Large intestine (tissue), 3 donors: ENCODE data around the gene OS9. TPM values are rescaled to one million over a fixed set of nuclear protein-coding genes. Genes with fewer than 3 reads are reported as not detected.
"Not testable (repeated sequence)": the region's sequence is repeated elsewhere in the genome, so short reads cannot be mapped to it uniquely, and the experiment has no call there.

Experiments
- DNase-seq, 2 donors: peaks; one replicate each; pipeline versions ENCODE4 v3.0.0 to v3.0.0-alpha.2; 2013
- H3K27ac ChIP-seq: one replicate; pipeline ENCODE4 v1.5.1; 2013; ENCODE audit warnings: low read length
- H3K27me3 ChIP-seq: 2 replicates; pipeline ENCODE4 v1.6.1; 2013; ENCODE audit warnings: low read length; ENCODE audit not compliant: control insufficient read depth, insufficient read depth
- H3K36me3 ChIP-seq: 2 replicates; pipeline ENCODE4 v1.6.1; 2013; ENCODE audit warnings: low read length; ENCODE audit not compliant: control insufficient read depth, insufficient read depth
- H3K4me1 ChIP-seq: one replicate; pipeline ENCODE4 v1.6.1; 2013; ENCODE audit warnings: low read length; ENCODE audit not compliant: control insufficient read depth, insufficient read depth
- H3K4me3 ChIP-seq: one replicate; pipeline ENCODE4 v1.5.1; 2013; ENCODE audit warnings: low read length
- H3K9me3 ChIP-seq: one replicate; pipeline ENCODE4 v1.6.1; 2013; ENCODE audit warnings: mild to moderate bottlenecking, low read depth, low read length, moderate library complexity; ENCODE audit not compliant: control insufficient read depth
- WGBS: methylation state at CpG from one replicate; pipeline ENCODE4 v1.1.5; 2013; ENCODE audit warnings: low lambda C conversion rate; ENCODE audit not compliant: insufficient coverage; 5-methylcytosine and 5-hydroxymethylcytosine counted together
- polyA plus RNA-seq: library from polyadenylated mRNA; unstranded; fragments of 120-200 nt; gene quantifications from one replicate; pipeline ENCODE4 v1.2.1, GENCODE V29; 2013

OS9 gene
- polyA plus RNA-seq, 1 donor, result 264 TPM

- no peaks in the 10 kb centered on the region for H3K27me3 ChIP-seq
- WGBS, result 50% methylated on average over 1 of the region's 3 CpGs
- no peak overlapping the region for H3K27ac ChIP-seq
- peaks cover 6% of the 10 kb centered on the region for H3K9me3 ChIP-seq
- no peaks in the 10 kb centered on the region for H3K4me1 ChIP-seq
- no peak for DNase-seq
- no peak overlapping the region for H3K4me3 ChIP-seq
- H3K36me3 ChIP-seq, result no peaks in the 10 kb centered on the region
Observed at GRCh38 chr12:57658890-57659289, 35.0 kb upstream of the OS9 start.

- no peaks in the 10 kb centered on the region for H3K27me3 ChIP-seq
- no peak overlapping the region for H3K27ac ChIP-seq
- H3K4me3 ChIP-seq, result no peak overlapping the region
- peaks cover 8% of the 10 kb centered on the region for H3K9me3 ChIP-seq
- WGBS, result 67% methylated on average over 1 of the region's 4 CpGs
- no peak for DNase-seq
- no peaks in the 10 kb centered on the region for H3K4me1 ChIP-seq
- H3K36me3 ChIP-seq, result no peaks in the 10 kb centered on the region
Observed at GRCh38 chr12:57661376-57661775, 32.6 kb upstream of the OS9 start.

- not testable (repeated sequence) for H3K9me3 ChIP-seq, H3K4me1 ChIP-seq, H3K27me3 ChIP-seq, H3K27ac ChIP-seq, H3K4me3 ChIP-seq, H3K36me3 ChIP-seq, DNase-seq
- WGBS, result 100% methylated on average over 1 of the region's 34 CpGs
Observed at GRCh38 chr12:57665066-57665820, 28.7 kb upstream of the OS9 start.

- Histone ChIP-seq H3K4me3 (no peak overlapping the region), H3K4me1 (no peaks in the 10 kb centered on the region), H3K36me3 (no peaks in the 10 kb centered on the region), H3K27ac (no peak overlapping the region), H3K27me3 (no peaks in the 10 kb centered on the region), H3K9me3 (peaks cover 8% of the 10 kb centered on the region)
- WGBS, result 74% methylated on average over 3 of the region's 5 CpGs
- DNase-seq, result no peak
Observed at GRCh38 chr12:57666897-57667296, 27.0 kb upstream of the OS9 start.

- no CpG with 5 or more reads among the region's 10 CpGs for WGBS
- not testable (repeated sequence) for H3K4me1 ChIP-seq, H3K4me3 ChIP-seq, DNase-seq, H3K27me3 ChIP-seq, H3K36me3 ChIP-seq, H3K27ac ChIP-seq
- H3K9me3 ChIP-seq, result peaks cover 10% of the 10 kb centered on the region
Observed at GRCh38 chr12:57669691-57670090, 24.2 kb upstream of the OS9 start.

GRCh38 chr12:57671811-57672210 is 22.1 kb upstream of the OS9 start:
- not testable (repeated sequence) for DNase-seq, H3K27ac ChIP-seq, H3K27me3 ChIP-seq, H3K4me3 ChIP-seq, H3K4me1 ChIP-seq, H3K9me3 ChIP-seq, H3K36me3 ChIP-seq
- no CpG with 5 or more reads among the region's 3 CpGs for WGBS

- H3K27ac ChIP-seq, result no peak overlapping the region
- peaks cover 3% of the 10 kb centered on the region for H3K9me3 ChIP-seq
- no peaks in the 10 kb centered on the region for H3K36me3 ChIP-seq
- peaks cover 4% of the 10 kb centered on the region for H3K27me3 ChIP-seq
- H3K4me3 ChIP-seq, result no peak overlapping the region
- no peaks in the 10 kb centered on the region for H3K4me1 ChIP-seq
- WGBS, result no CpG with 5 or more reads among the region's 6 CpGs
- DNase-seq, result no peak
Observed at GRCh38 chr12:57672801-57673200, 21.1 kb upstream of the OS9 start.

- H3K9me3 ChIP-seq, result peaks cover 3% of the 10 kb centered on the region
- no peaks in the 10 kb centered on the region for H3K36me3 ChIP-seq
- H3K4me3 ChIP-seq, result no peak overlapping the region
- no peak for DNase-seq
- H3K27me3 ChIP-seq, result peaks cover 4% of the 10 kb centered on the region
- no CpG with 5 or more reads among the region's 29 CpGs for WGBS
- no peaks in the 10 kb centered on the region for H3K4me1 ChIP-seq
- H3K27ac ChIP-seq, result no peak overlapping the region
Observed at GRCh38 chr12:57674691-57675090, 19.2 kb upstream of the OS9 start.

- not testable (repeated sequence) for H3K4me3 ChIP-seq, DNase-seq, H3K9me3 ChIP-seq, H3K27ac ChIP-seq, H3K36me3 ChIP-seq, H3K4me1 ChIP-seq, H3K27me3 ChIP-seq
- WGBS, result no CpG with 5 or more reads among the region's 9 CpGs
Observed at GRCh38 chr12:57677947-57678346, 16.0 kb upstream of the OS9 start.

- Histone ChIP-seq H3K27ac (no peak overlapping the region), H3K9me3 (peaks cover under 1% of the 10 kb centered on the region), H3K4me1 (no peaks in the 10 kb centered on the region), H3K4me3 (no peak overlapping the region), H3K36me3 (no peaks in the 10 kb centered on the region), H3K27me3 (peaks cover 2% of the 10 kb centered on the region)
- DNase-seq, result no peak
Observed at GRCh38 chr12:57679697-57680096, 14.2 kb upstream of the OS9 start.

GRCh38 chr12:57687862-57688261 is 6.1 kb upstream of the OS9 start:
- no peak overlapping the region for H3K27ac ChIP-seq
- no peak for DNase-seq
- WGBS, result no CpG with 5 or more reads among the region's 4 CpGs

More at GRCh38 chr12:57687862-57688261, 6.1 kb upstream of the OS9 start:
- H3K27me3 ChIP-seq, result peaks cover 15% of the 10 kb centered on the region
- H3K4me3 ChIP-seq, result no peak overlapping the region
- H3K36me3 ChIP-seq, result no peaks in the 10 kb centered on the region
- H3K4me1 ChIP-seq, result no peaks in the 10 kb centered on the region
- H3K9me3 ChIP-seq, result no peaks in the 10 kb centered on the region
